ENCODE results near the gene TMPRSS9.

DNA sequence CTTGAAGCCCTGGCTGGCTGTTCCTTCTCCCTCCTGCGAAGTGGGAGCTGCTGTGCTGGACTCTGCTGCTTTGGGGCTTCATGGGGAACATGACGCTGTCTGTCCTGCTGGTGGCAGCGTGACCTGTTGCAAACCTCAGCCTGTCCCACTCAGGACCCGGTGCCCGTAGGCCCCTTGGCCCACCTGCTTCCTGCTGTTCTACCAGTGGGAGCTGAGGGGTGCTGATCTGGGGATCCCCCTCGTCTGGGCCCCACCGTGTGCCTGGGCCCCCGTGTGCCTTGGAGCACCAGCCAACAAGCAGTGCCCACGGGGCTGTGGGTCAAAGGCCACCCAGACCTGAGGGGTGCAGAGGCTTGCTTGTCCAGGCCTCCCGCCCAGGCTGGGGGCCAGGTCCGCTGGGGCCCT, 26.3 kb upstream of the TMPRSS9 start:
- TF ChIP-seq CTCF (IDR thresholded peaks at IDR 0.05), result no peak
- TF ChIP-seq ZFX (IDR thresholded peaks at IDR 0.05; ENCODE audit: borderline replicate concordance), result no peak

Measured in 22Rv1 (cell line).